Thymus (tissue), 14 donors: ENCODE measurements around the gene MUS81. TPM values are rescaled to one million over a fixed set of nuclear protein-coding genes. Genes with fewer than 3 reads are reported as not detected.

ENCODE experiments used
- DNase-seq, 9 donors: peaks; one replicate each; pipeline ENCODE4 v3.0.0-alpha.2; 2013; ENCODE audit warnings: low spot score in 9 of 9, low read depth in 6 of 9, missing footprints in 1 of 9
- H3K27ac ChIP-seq, 2 donors: one replicate each; pipeline ENCODE4 v1.5.1; 2013; ENCODE audit warnings: control low read depth in 1 of 2, low read depth in 1 of 2, low read length in 1 of 2, mild to moderate bottlenecking in 1 of 2, moderate library complexity in 1 of 2
- H3K27me3 ChIP-seq, 2 donors: one replicate each; pipeline ENCODE4 v1.5.1; 2013; ENCODE audit warnings: low read length in 1 of 2; ENCODE audit not compliant: control insufficient read depth in 2 of 2, insufficient read depth in 1 of 2
- H3K36me3 ChIP-seq, 2 donors: one replicate each; pipeline ENCODE4 v1.5.1; 2013; ENCODE audit warnings: low read length in 1 of 2, mild to moderate bottlenecking in 1 of 2, moderate library complexity in 1 of 2; ENCODE audit not compliant: control insufficient read depth in 2 of 2, insufficient read depth in 2 of 2
- H3K4me1 ChIP-seq, 2 donors: one replicate each; pipeline ENCODE4 v1.5.1; 2013; ENCODE audit warnings: low read length in 2 of 2; ENCODE audit not compliant: control insufficient read depth in 2 of 2, insufficient read depth in 2 of 2
- H3K4me3 ChIP-seq, 2 donors: one replicate each; pipeline ENCODE4 v1.5.1; 2013; ENCODE audit warnings: low read length in 2 of 2, control low read depth in 1 of 2, mild to moderate bottlenecking in 1 of 2
- H3K9me3 ChIP-seq, 2 donors: one replicate each; pipeline ENCODE4 v1.5.1; 2013; ENCODE audit warnings: low read length in 1 of 2, mild to moderate bottlenecking in 1 of 2; ENCODE audit not compliant: control insufficient read depth in 2 of 2, insufficient read depth in 1 of 2
- WGBS: extraction: QIAGEN DNeasy Blood & Tissue Kit; methylation state at CpG from one replicate; pipeline ENCODE4 v1.1.7; 2013; 5-methylcytosine and 5-hydroxymethylcytosine counted together
- long read RNA-seq, 10 donors: transcript quantifications; one replicate each; lab custom pipeline, GENCODE V29; 2026
- polyA plus RNA-seq: library from polyadenylated mRNA; stranded (reverse); fragments of 200-250 nt; gene quantifications from one replicate; pipeline ENCODE4 v1.2.3, GENCODE V29; 2013
- total RNA-seq: library from RNA; stranded (reverse); fragments of 120-200 nt; gene quantifications from one replicate; pipeline ENCODE4 v1.2.4, GENCODE V29; 2013
- donor health status: healthy.

MUS81 gene
- total RNA-seq = 46.8 TPM
- 127 TPM for polyA plus RNA-seq
- long read RNA-seq, donor 1 = 0 reads
- long read RNA-seq, donor 2 = 0 reads
- long read RNA-seq, donor 3, transcript MUS81-201 (16 exons, 2,392 nt) = major isoform, 7 of 10 reads
- long read RNA-seq, donor 3, partial matches to known transcripts = 0 of 10 reads
- long read RNA-seq, donor 3, other reads (novel, unspliced or antisense) = 0 of 10 reads
- long read RNA-seq, donor 4, partial matches to known transcripts = 46 of 76 reads
- long read RNA-seq, donor 4, other reads (novel, unspliced or antisense) = 28 of 76 reads
- long read RNA-seq, donor 5, partial matches to known transcripts = 11 of 18 reads
- long read RNA-seq, donor 5, other reads (novel, unspliced or antisense) = 0 of 18 reads
- long read RNA-seq, donor 6, partial matches to known transcripts = 0 of 4 reads
- long read RNA-seq, donor 6, other reads (novel, unspliced or antisense) = 0 of 4 reads
- long read RNA-seq, donor 7, partial matches to known transcripts = 0 of 5 reads
- long read RNA-seq, donor 7, other reads (novel, unspliced or antisense) = 0 of 5 reads
- long read RNA-seq, donor 8, partial matches to known transcripts = 0 of 1 reads
- long read RNA-seq, donor 8, other reads (novel, unspliced or antisense) = 0 of 1 reads
- long read RNA-seq, donor 9, partial matches to known transcripts = 6 of 9 reads
- long read RNA-seq, donor 9, other reads (novel, unspliced or antisense) = 0 of 9 reads
- long read RNA-seq, donor 10, partial matches to known transcripts = 0 of 5 reads
- long read RNA-seq, donor 10, other reads (novel, unspliced or antisense) = 0 of 5 reads

GRCh38 chr11:65860278-65861164, at the start of gene MUS81:
MUS81 (plus strand) TSS chr11:65860433; CDS start chr11:65860754, 321 bp downstream.
- Histone ChIP-seq H3K27me3 (no peaks in the 10 kb centered on the region), H3K4me3 (peak within 1 kb of the TSS; percentile 75 to 93), H3K4me1 (peaks cover 18 to 43% of the 10 kb centered on the region in 2 donors), H3K27ac (peak within 1 kb of the TSS; percentile 97 to 99), H3K36me3 (peaks cover 50 to 54% of the 10 kb centered on the region in 2 donors), H3K9me3 (peaks cover 0 to 8% of the 10 kb centered on the region in 2 donors)
- under 1% methylated on average over 78 of the region's 78 CpGs for WGBS
- peak; percentile 92 to 99 (median 96) for DNase-seq

- Histone ChIP-seq H3K27me3 (peaks cover 0 to 44% of the 10 kb centered on the region in 2 donors), H3K4me1 (no peaks in the 10 kb centered on the region), H3K4me3 (no peak overlapping the region), H3K27ac (no peak overlapping the region), H3K9me3 (peaks cover 0 to 2% of the 10 kb centered on the region in 2 donors), H3K36me3 (no peaks in the 10 kb centered on the region)
- 88% methylated on average over 19 of the region's 19 CpGs for WGBS
- DNase-seq = no peak
These were observed 48.3 kb upstream of the MUS81 start for GRCh38 chr11:65811764-65812475.

GRCh38 chr11:65814131-65814985, 45.9 kb upstream of the MUS81 start:
- Histone ChIP-seq H3K27ac (no peak overlapping the region), H3K27me3 (peaks cover 0 to 39% of the 10 kb centered on the region in 2 donors), H3K4me1 (peaks cover 0 to 8% of the 10 kb centered on the region in 2 donors), H3K36me3 (no peaks in the 10 kb centered on the region), H3K9me3 (peaks cover 0 to 2% of the 10 kb centered on the region in 2 donors), H3K4me3 (no peak overlapping the region)
- DNase-seq = peak in 1 of 9 donors; percentile 29
- 83% methylated on average over 18 of the region's 18 CpGs for WGBS

DNA sequence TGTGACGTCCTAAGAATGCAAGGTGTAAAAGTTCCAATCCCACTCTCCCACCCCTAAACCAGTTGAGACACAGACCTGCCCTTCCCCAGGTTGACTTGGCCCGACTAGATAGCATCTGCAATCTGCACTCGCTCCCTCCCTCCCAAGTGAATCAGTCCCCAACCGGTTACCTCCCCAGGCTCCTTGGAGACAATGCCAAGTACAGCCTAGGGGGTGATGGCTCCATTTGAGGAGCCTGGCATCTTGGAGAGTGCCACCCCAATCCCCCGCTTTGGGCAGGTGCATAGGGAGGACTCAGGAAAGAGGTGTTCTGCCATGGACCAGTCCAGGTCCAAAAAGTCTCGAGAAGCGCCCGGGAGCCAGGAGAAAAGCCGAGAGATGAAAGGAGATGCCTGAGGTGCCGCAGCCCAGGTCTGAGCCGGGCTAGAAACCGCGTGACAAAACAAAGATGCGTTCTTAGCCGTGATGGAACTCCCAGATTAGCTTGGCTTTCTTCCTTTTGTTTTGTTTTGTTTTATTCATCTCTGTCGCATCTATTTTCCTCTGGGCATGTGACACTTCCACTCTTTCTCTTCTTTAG, 45.2 kb upstream of the MUS81 start:
- Histone ChIP-seq H3K36me3 (no peaks in the 10 kb centered on the region), H3K27me3 (peaks cover 0 to 33% of the 10 kb centered on the region in 2 donors), H3K9me3 (no peaks in the 10 kb centered on the region), H3K4me1 (peaks cover 0 to 8% of the 10 kb centered on the region in 2 donors), H3K4me3 (no peak overlapping the region), H3K27ac (no peak overlapping the region)
- no peak for DNase-seq
- 97% methylated on average over 16 of the region's 16 CpGs for WGBS

DNA sequence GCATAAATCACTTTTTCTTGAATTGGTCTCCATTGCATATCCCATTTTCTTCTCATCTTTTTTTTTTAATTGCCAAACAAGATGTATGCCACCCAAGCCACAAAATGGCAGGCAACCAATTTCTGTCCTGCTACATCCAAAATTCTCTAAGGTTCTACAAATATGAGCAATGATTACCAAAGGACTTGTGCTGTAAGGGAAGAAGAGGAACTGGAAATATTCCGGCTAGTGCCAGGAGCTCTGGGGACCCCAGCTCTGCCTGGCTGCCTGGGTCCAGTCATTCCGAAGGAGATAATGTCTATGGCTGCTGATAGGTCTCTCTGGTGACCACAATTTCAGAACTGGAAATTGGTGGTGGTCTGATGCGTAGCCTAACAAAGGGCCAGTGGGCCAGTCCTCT, 43.5 kb upstream of the MUS81 start:
- 99% methylated on average over 3 of the region's 3 CpGs for WGBS
- Histone ChIP-seq H3K9me3 (no peaks in the 10 kb centered on the region), H3K4me3 (no peak overlapping the region), H3K4me1 (peaks cover 0 to 8% of the 10 kb centered on the region in 2 donors), H3K27ac (no peak overlapping the region), H3K36me3 (no peaks in the 10 kb centered on the region), H3K27me3 (peaks cover 0 to 25% of the 10 kb centered on the region in 2 donors)
- no peak for DNase-seq

- H3K36me3 ChIP-seq = no peaks in the 10 kb centered on the region
- H3K4me3 ChIP-seq = peak overlapping the region; percentile 28 to 74
- H3K4me1 ChIP-seq = peaks cover 0 to 8% of the 10 kb centered on the region in 2 donors
- H3K27ac ChIP-seq = no peak overlapping the region
- H3K27me3 ChIP-seq = peaks cover 0 to 19% of the 10 kb centered on the region in 2 donors
- H3K9me3 ChIP-seq = no peaks in the 10 kb centered on the region
- no peak for DNase-seq
- WGBS = 89% methylated on average over 5 of the region's 5 CpGs
These were observed 42.9 kb upstream of the MUS81 start for GRCh38 chr11:65817312-65817834.

GRCh38 chr11:65817835-65818680, 42.2 kb upstream of the MUS81 start:
- peak; percentile 62 to 92 (median 85) for DNase-seq

More at GRCh38 chr11:65817835-65818680, 42.2 kb upstream of the MUS81 start:
- 7% methylated on average over 74 of the region's 74 CpGs for WGBS
- H3K36me3 ChIP-seq = no peaks in the 10 kb centered on the region
- H3K4me1 ChIP-seq = peaks cover 0 to 8% of the 10 kb centered on the region in 2 donors
- no peaks in the 10 kb centered on the region for H3K9me3 ChIP-seq
- peaks cover 0 to 19% of the 10 kb centered on the region in 2 donors for H3K27me3 ChIP-seq
- H3K27ac ChIP-seq = peak overlapping the region in 1 of 2 donors; percentile 75
- peak overlapping the region; percentile 28 to 74 for H3K4me3 ChIP-seq
